HEK293T (cell line): ENCODE results near the gene KRT74.

Experiments
- CTCF ChIA-PET: fragments of 350-600 bp; formaldehyde crosslinking; extraction: SDS; loops from one replicate; lab custom pipeline; 2021; ENCODE audit warnings: antibody characterized with exemption, inconsistent platforms; lab: Yijun Ruan, JAX
- POLR2A ChIA-PET: fragments of 350-600 bp; formaldehyde crosslinking; extraction: SDS; loops from one replicate; lab custom pipeline; 2020; ENCODE audit warnings: antibody characterized with exemption, inconsistent platforms; lab: Yijun Ruan, JAX
- DNase-seq: peaks from one replicate; pipeline ENCODE4 v3.0.0; 2012; ENCODE audit warnings: mixed read lengths; ENCODE audit errors: extremely low spot score
- ARNT ChIP-seq: fragments of 450-650 bp; IDR thresholded peaks from 2 replicates; pipeline ENCODE4 v1.6.1; 2017; ENCODE audit warnings: mild to moderate bottlenecking
- BHLHE40 ChIP-seq: fragments of 450-650 bp; IDR thresholded peaks from 2 replicates; pipeline ENCODE4 v1.6.1; 2016; ENCODE audit warnings: mild to moderate bottlenecking, moderate library complexity, borderline replicate concordance
- CTBP1 ChIP-seq: fragments of 450-650 bp; IDR thresholded peaks from 2 replicates; pipeline ENCODE4 v1.6.1; 2016; ENCODE audit warnings: borderline replicate concordance
- ELF4 ChIP-seq: fragments of 450-650 bp; IDR thresholded peaks from 2 replicates; pipeline ENCODE4 v1.6.1; 2017; ENCODE audit warnings: antibody characterized with exemption
- FOXA1 ChIP-seq: fragments of 450-650 bp; IDR thresholded peaks from 2 replicates; pipeline ENCODE4 v1.6.1; 2016; ENCODE audit warnings: mild to moderate bottlenecking
- FOXK2 ChIP-seq: fragments of 450-650 bp; IDR thresholded peaks from 2 replicates; pipeline ENCODE4 v1.6.1; 2016; ENCODE audit warnings: mild to moderate bottlenecking
- FOXM1 ChIP-seq: fragments of 450-650 bp; IDR thresholded peaks from 2 replicates; pipeline ENCODE4 v1.6.1; 2017; ENCODE audit warnings: mild to moderate bottlenecking, borderline replicate concordance
- HDGF ChIP-seq: fragments of 450-650 bp; IDR thresholded peaks from 2 replicates; pipeline ENCODE4 v1.6.1; 2017; ENCODE audit warnings: antibody characterized with exemption, borderline replicate concordance
- L3MBTL2 ChIP-seq: fragments of 450-650 bp; conservative IDR thresholded peaks from 2 replicates; pipeline ENCODE4 v1.6.1; 2016; ENCODE audit warnings: mild to moderate bottlenecking
- LEF1 ChIP-seq: fragments of 450-650 bp; IDR thresholded peaks from 2 replicates; pipeline ENCODE4 v1.6.1; 2017; ENCODE audit warnings: mild to moderate bottlenecking, borderline replicate concordance
- NFRKB ChIP-seq: fragments of 450-650 bp; IDR thresholded peaks from 2 replicates; pipeline ENCODE4 v1.6.1; 2016; ENCODE audit warnings: mild to moderate bottlenecking, moderate library complexity
- PKNOX1 ChIP-seq: fragments of 450-650 bp; IDR thresholded peaks from 2 replicates; pipeline ENCODE4 v1.6.1; 2016
- SP1 ChIP-seq: fragments of 450-650 bp; IDR thresholded peaks from 2 replicates; pipeline ENCODE4 v1.6.1; 2017
- SUZ12 ChIP-seq: fragments of 450-650 bp; IDR thresholded peaks from 2 replicates; pipeline ENCODE4 v1.6.1; 2016; ENCODE audit warnings: mild to moderate bottlenecking
- TARDBP ChIP-seq: fragments of 450-650 bp; IDR thresholded peaks from 2 replicates; pipeline ENCODE4 v1.6.1; 2016
- ZNF384 ChIP-seq: fragments of 450-650 bp; IDR thresholded peaks from 2 replicates; pipeline ENCODE4 v1.6.1; 2016

Gene KRT74

GRCh38 chr12:52615912-52616311, 42.3 kb upstream of the KRT74 start:
- no peak for TF ChIP-seq FOXA1
- no peak for TF ChIP-seq CTBP1
- no peak for TF ChIP-seq BHLHE40
- TF ChIP-seq ZNF384, result no peak
- DNase-seq, result no peak
- POLR2A ChIA-PET, result no interaction called here
- CTCF ChIA-PET, result no interaction called here

GRCh38 chr12:52615208-52615868, 41.7 kb upstream of the KRT74 start:
- ChIA-PET CTCF (no interaction called here), POLR2A (no interaction called here)
- no peak for DNase-seq
- TF ChIP-seq ZNF384 (no peak), PKNOX1 (no peak), L3MBTL2 (no peak), FOXK2 (no peak), BHLHE40 (no peak), FOXA1 (no peak), TARDBP (no peak), ELF4 (no peak), CTBP1 (no peak), SP1 (no peak), ARNT (no peak), HDGF (no peak), SUZ12 (no peak), FOXM1 (no peak), NFRKB (no peak), LEF1 (no peak)

GRCh38 chr12:52614381-52615207, 41.0 kb upstream of the KRT74 start:
- DNase-seq, result no peak
- ChIA-PET POLR2A (no interaction called here), CTCF (no interaction called here)
- TF ChIP-seq HDGF, result no peak
- TF ChIP-seq PKNOX1, result no peak
- TF ChIP-seq FOXK2, result no peak
- no peak for TF ChIP-seq FOXM1
- no peak for TF ChIP-seq BHLHE40

- ChIA-PET POLR2A (no interaction called here), CTCF (no interaction called here)
Measured at GRCh38 chr12:52613384-52614030, 39.9 kb upstream of the KRT74 start.

More at GRCh38 chr12:52613384-52614030, 39.9 kb upstream of the KRT74 start:
- no peak for DNase-seq
- TF ChIP-seq FOXK2, result no peak
- TF ChIP-seq SUZ12, result no peak
- TF ChIP-seq ZNF384, result no peak
- TF ChIP-seq NFRKB, result no peak
- no peak for TF ChIP-seq FOXA1
- TF ChIP-seq FOXM1, result no peak
- TF ChIP-seq PKNOX1, result no peak
- no peak for TF ChIP-seq CTBP1
- no peak for TF ChIP-seq ELF4
- no peak for TF ChIP-seq BHLHE40
- TF ChIP-seq SP1, result no peak
- TF ChIP-seq HDGF, result no peak
